Spleen (tissue), 7 donors: ENCODE data around the gene VENTX.

Experiments
- CTCF ChIP-seq, 11 experiments: fragments of 200-600 bp in 7 of 11; fragments of 450-650 bp in 4 of 11; sonication (generic) in 4 of 11; IDR thresholded peaks in 8 of 11; conservative IDR thresholded peaks in 3 of 11; 1 replicate in 7 of 11; 2 replicates in 4 of 11; pipeline versions ENCODE4 v1.4.0 to v1.8.0; 2016 to 2021; ENCODE audit warnings: antibody characterized with exemption in 11 of 11, inconsistent platforms in 4 of 11, mild to moderate bottlenecking in 1 of 11
- POLR2A ChIP-seq, 3 donors: fragments of 450-650 bp; IDR thresholded peaks; one replicate each; pipeline ENCODE4 v1.5.1; 2017; ENCODE audit warnings: antibody characterized with exemption in 3 of 3, mild to moderate bottlenecking in 1 of 3
- donor health status: DM: no; HTN: no; CAD: no; lungs with moderate emphysema.
- donor health status: DM: no; HTN: no; CAD: no.
- donor health status: DM: no; HTN: no; CAD: no.

- TF ChIP-seq CTCF (IDR thresholded peaks at IDR 0.05 in 8 of 11, conservative IDR thresholded peaks at IDR 0.05 in 3 of 11) (no peak), POLR2A (IDR thresholded peaks at IDR 0.05) (no peak)
These were observed 24.7 kb upstream of the VENTX start for GRCh38 chr10:133212853-133213494.
